Lung microvascular endothelial cell (primary cell): Measurements from ENCODE around the gene MYCL. TPM values are rescaled to one million over a fixed set of nuclear protein-coding genes. Genes with fewer than 3 reads are reported as not detected.

Experiments
- DNase-seq, 2 donors: peaks; one replicate each; pipeline versions ENCODE4 v3.0.0 to v3.0.0-alpha.2; 2010; ENCODE audit warnings: low read depth in 2 of 2
- total RNA-seq: library from RNA; depleted of rRNA; stranded (reverse); fragments of >200 nt; gene quantifications from 2 replicates; pipeline ENCODE4 v1.2.1, GENCODE V29; 2014

Gene MYCL
- total RNA-seq, 1 donor from 2014 or later = 0.20 TPM

DNA sequence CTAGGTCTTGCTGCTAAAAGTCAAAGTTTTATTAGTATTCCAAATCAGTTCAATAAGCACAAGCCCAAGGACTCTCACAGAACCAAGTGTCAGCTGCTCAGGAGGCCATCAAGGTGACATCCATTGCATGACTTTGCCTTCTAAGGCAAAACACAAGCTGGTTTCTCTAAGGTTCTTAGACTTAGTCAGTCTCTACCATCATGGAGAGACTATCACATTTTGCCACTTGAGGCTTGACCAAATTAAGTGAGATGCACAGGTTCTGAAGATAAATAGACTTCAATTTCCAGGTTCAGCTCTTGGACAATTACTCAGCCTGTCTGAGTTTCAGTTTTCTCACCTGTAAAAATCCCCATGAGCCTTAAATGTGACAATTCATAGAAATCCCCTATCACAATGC lies 47.4 kb downstream of the MYCL start:
- no peak for DNase-seq

DNA sequence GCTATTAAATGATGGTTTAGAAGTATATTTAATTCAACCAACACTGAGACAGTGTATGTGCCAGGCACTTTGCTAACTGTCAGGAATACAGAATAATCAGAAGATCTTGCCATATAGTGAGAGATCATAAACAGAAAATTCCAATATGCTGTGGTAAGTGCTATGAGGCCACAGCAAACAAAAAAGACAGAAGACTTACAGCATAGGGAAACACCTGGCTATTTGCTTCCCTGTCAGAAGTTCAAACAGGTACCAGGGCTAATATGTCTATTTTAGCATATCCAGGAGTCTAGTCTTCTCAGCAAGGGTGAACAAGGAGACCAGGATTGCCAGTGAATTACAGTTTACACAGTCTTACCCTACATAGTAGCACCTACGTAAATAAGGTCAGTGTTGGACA lies 48.8 kb downstream of the MYCL start:
- DNase-seq = no peak

DNA sequence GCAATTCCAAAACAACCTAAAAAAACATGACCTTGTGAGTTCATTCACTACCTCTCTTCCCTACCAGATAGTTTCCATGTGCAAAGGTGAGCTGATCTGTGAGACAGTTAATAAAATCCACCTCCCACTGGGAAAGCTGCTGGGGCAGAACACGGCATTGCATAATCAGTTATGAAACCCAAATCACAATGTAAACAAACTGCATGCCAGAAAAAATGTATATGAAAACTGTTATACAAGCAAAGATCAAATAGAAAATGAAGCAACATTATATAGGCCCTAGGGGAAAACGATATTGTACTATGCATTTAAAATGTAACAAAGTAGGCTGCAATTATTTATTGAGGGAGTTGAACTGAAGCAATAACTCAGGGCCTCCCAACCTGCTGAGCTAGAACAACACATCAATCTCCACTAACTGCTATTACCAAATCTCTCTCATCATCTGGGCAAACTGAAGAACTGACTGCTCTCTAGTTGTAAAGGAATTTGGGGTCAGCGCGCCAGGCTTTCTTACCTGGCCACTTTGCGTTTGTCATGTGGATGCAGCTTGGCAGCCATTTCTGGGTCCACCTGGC lies 49.4 kb downstream of the MYCL start:
- peak in 1 of 2 donors; percentile 80 for DNase-seq

DNA sequence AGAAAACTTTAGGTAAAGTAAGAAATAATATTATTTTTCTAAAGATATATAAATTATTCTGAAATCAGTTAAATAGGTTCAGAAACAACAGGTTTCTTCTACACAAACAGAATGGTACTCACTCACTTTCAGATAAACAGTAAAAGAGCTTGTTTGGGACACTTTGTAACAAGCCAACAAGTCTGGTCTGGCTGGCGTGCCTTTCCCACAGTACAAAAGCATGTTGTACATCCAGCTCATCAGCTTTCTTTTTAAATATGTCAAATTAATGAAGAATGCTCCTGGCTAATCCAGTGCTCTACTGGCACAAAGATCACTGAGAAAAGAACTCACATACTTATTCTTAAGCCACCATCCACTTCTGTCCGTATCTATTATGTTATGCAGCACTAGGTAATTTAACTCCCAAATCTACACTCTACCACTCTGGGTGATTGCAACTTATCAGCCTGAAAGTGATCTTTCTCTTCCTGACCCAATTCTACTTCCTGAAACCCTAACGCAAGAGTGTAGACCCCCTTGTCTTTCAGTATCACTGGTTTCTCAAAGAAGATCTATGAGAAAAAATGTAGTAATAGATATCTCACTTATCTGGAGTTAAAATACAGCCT lies 51.0 kb downstream of the MYCL start:
- no peak for DNase-seq

DNA sequence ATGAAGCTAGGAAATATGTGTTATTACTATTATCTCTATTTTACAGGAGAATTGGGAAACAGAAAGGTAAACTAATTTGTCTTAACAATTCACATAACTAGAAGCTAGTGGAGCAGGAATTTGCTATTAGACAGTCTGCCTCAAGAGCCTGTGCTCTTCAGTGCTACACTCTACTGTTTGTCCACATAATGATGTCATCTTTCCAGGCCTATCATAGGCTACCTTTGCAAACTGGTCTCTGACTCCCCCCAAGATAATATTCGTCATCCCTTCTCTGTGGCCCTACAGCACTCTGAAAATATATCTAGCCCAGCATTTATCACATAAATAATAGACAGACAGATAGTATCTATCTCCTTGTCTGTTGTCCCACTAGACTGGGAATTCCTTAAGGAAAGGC lies 52.5 kb downstream of the MYCL start:
- DNase-seq = no peak

DNA sequence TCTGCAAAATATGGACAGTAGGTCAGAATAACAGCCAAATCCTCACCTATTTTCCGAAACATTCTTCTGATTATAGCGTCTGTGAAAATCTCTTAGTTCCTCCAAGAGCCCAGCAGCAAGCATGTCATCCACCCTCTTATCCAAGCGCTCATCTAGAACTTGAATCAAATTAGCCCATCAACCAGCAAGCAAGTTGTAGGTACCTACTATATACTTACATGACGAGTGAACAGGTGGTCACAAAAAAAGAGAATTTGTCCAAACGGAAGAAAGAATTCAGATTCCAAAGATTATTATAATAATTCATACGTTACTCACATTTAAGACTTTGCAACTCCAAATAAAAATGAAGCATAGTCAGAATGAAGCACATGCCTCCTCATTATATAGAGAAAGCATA lies 53.8 kb downstream of the MYCL start:
- no peak for DNase-seq

DNA sequence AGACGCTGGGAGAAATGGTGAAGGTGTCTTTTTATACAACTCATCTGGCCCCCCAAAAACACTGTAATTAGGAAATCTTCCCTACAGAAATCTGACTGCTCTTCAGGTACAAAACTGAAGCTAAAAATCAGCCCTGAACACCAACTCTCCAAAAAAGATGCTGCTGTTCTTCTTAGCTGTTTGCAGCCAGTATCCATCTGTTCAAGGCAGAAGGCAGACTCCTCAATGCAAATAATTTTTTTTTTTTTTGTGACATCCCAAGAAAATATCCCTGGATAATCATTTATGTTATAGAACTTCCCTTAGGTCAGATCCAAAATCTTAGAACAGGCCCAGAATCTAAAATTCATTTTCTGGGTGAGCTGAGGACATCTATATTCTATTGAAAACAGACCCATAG lies 54.9 kb downstream of the MYCL start:
- DNase-seq = no peak

DNA sequence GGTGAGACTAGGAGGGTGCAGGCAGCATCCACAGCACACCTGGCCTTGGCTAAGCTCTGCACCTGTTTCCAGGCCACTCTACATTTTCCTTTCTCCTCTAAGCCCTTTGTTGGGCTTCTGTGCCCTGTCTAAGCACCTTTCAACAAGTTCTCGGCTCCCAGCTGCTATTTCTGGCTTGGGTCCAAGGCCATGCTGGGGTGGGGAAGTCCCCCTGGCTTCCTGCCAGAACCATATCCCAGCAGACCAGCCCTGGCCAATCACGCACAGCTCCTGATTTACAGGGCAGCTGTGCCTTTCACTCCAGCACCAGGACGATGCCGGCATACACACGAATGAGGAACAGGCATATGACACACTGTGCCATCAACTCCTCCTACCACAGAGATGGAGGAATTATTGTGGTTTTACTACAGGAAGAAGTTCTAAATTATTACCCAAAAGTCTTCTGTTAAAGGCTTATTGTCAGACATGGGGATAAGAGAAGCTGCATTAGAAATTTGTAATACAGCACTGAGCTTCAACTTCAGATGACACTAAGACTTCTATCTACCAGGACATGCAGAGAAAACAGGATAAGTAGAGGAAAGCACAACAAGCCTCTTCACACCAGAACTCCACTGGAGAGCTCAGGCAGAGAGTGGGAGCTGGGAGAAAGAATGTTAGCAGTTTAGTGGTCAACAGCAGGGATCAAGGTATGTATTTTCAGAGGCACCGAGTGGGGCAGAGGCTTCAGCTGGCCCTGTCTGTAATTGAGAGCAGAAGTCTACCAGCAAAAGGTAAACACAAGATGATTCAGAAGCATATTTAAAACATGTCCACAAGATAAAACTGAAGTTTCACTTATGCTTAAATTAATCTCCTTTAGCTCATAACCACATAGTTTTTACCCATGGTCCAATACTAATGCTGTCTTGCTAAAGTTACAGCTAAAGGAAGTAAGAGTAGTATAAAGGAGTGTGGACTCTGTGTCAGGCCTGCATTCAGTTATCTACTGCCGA lies 55.8 kb downstream of the MYCL start:
- DNase-seq = peak; percentile 97 to 98

Other genes with a start within 250 kb of the MYCL start
- gene NT5C1A, start 229.8 kb downstream of the MYCL start, total RNA-seq = not detected in 2 replicates
- not detected in 2 replicates for gene HPCAL4, start 210.5 kb downstream of the MYCL start, total RNA-seq
- gene PPIE, start 163.0 kb downstream of the MYCL start, total RNA-seq = 28.1 and 38.7 TPM in 2 replicates
- 2.6 and 4.2 TPM in 2 replicates for gene OXCT2, start 130.6 kb downstream of the MYCL start, total RNA-seq
- gene BMP8B, start 113.1 kb downstream of the MYCL start, total RNA-seq = under 0.01 and 0.20 TPM in 2 replicates
- 11.7 and 13.1 TPM in 2 replicates for gene TRIT1, start 18.4 kb downstream of the MYCL start, total RNA-seq
- under 0.01 and 0.44 TPM in 2 replicates for gene MFSD2A, start 53.2 kb upstream of the MYCL start, total RNA-seq
- 296 and 327 TPM in 2 replicates for gene CAP1, start 138.8 kb upstream of the MYCL start, total RNA-seq
- gene PPT1, start 195.3 kb upstream of the MYCL start, total RNA-seq = 34.7 and 45.1 TPM in 2 replicates